ENCODE results near the gene ATXN2L. TPM values are rescaled to one million over a fixed set of nuclear protein-coding genes. Genes with fewer than 3 reads are reported as not detected.
"Not testable (repeated sequence)": the region's sequence is repeated elsewhere in the genome, so short reads cannot be mapped to it uniquely, and the experiment has no call there.

Gene ATXN2L, protein sequence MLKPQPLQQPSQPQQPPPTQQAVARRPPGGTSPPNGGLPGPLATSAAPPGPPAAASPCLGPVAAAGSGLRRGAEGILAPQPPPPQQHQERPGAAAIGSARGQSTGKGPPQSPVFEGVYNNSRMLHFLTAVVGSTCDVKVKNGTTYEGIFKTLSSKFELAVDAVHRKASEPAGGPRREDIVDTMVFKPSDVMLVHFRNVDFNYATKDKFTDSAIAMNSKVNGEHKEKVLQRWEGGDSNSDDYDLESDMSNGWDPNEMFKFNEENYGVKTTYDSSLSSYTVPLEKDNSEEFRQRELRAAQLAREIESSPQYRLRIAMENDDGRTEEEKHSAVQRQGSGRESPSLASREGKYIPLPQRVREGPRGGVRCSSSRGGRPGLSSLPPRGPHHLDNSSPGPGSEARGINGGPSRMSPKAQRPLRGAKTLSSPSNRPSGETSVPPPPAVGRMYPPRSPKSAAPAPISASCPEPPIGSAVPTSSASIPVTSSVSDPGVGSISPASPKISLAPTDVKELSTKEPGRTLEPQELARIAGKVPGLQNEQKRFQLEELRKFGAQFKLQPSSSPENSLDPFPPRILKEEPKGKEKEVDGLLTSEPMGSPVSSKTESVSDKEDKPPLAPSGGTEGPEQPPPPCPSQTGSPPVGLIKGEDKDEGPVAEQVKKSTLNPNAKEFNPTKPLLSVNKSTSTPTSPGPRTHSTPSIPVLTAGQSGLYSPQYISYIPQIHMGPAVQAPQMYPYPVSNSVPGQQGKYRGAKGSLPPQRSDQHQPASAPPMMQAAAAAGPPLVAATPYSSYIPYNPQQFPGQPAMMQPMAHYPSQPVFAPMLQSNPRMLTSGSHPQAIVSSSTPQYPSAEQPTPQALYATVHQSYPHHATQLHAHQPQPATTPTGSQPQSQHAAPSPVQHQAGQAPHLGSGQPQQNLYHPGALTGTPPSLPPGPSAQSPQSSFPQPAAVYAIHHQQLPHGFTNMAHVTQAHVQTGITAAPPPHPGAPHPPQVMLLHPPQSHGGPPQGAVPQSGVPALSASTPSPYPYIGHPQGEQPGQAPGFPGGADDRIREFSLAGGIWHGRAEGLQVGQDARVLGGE
- 100 to 1,000 TPM; 392 to 408 TPM for total RNA-seq

DNA sequence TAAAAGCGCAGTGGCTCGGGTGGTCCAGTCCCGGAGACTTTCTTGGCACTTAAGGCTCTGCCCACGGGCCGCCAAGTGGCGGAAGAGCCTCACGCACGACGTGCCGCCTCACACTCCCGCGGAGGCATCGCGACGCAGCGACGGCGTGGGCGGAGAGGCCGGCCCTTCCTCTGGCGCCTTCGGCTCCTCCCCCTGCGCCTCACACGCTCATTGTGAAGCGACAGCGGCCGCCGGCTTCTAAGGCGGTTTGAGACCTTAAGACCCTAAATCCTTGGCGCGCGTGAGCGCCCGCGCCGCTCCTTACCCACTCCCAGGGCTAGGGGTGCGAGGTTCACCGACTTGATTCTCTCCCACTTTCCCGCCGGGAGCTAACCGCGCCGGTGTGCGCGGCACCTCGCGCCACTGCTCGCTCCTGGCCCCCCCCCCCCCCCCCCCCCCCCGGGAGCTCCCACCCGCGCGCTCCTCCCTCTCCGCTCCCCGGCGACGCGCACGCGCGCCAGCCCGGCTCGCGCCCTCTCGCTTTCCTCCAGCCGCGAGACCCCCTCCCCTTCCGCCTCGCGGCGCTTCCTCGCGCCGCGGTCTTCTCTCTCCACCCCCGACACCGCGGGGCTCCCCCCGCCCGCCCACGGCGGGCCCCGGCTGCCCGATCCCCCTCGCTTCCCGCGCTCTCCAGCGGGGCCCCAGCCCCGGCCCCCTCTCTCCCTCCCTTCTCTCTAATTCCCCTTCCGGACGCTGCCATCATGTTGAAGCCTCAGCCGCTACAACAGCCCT lies at the start of gene ATXN2L:
Gene ATXN2L, plus strand, starts transcription at position 480 of the 771 bp plus-strand sequence. Its CDS starts 261 bp downstream, at position 741.
- intact Hi-C loops (cut with micrococcal nuclease): loop anchor here (1.0 to 5.0 kb wide), 4 partner anchors 123 to 985 kb away; partner anchors contain the start of genes MAZ, NFATC2IP and SBK1
- CTCF ChIA-PET: interaction anchor here (0.5 to 1.1 kb wide), 6 partner anchors 12 to 115 kb away, joined by 3 read pairs; partner anchors contain the start of gene SH2B1
- Mint-ChIP-seq H3K9me3 (no peaks in the 10 kb centered on the region), H3K36me3 (ENCODE audit: low read depth) (peaks cover 43% of the 10 kb centered on the region), H3K27me3 (ENCODE audit: low read depth) (no peaks in the 10 kb centered on the region), H3K27ac (peak within 1 kb of the TSS; percentile 98), H3K4me3 (peak within 1 kb of the TSS; percentile 92), H3K4me1 (ENCODE audit: low read depth) (peaks cover 46% of the 10 kb centered on the region)
- peak; percentile 96 for DNase-seq

GRCh38 chr16:28781697-28782096 lies 41.1 kb upstream of the ATXN2L start:
- DNase-seq; H3K27me3 Mint-ChIP-seq (ENCODE audit: low read depth); H3K36me3 Mint-ChIP-seq (ENCODE audit: low read depth); H3K9me3 Mint-ChIP-seq; H3K4me1 Mint-ChIP-seq (ENCODE audit: low read depth); H3K27ac Mint-ChIP-seq; H3K4me3 Mint-ChIP-seq; CTCF ChIA-PET; intact Hi-C loops (cut with micrococcal nuclease): not testable (repeated sequence)

DNA sequence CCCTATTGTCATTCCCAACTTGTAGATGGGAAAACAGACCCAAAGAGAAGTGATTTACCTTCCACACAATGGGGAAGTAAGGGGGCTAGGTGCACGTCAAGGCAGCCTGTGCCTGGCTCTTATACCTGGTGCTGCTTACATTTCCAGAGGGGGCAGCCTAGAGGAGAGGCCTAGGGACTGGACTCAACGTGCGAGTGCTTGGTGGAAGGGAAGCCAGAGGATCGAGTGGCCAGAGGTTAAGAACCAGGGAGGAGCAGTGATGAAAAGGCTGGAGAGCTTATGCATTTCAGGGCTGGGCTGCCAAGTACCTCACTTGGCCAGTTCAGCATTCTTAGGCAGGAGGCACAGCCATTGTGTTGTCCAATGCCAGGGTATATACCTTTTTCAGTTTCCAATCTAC lies 40.4 kb upstream of the ATXN2L start:
- H3K27ac Mint-ChIP-seq; H3K9me3 Mint-ChIP-seq; H3K36me3 Mint-ChIP-seq (ENCODE audit: low read depth); CTCF ChIA-PET; intact Hi-C loops (cut with micrococcal nuclease); H3K4me1 Mint-ChIP-seq (ENCODE audit: low read depth); H3K27me3 Mint-ChIP-seq (ENCODE audit: low read depth); DNase-seq; H3K4me3 Mint-ChIP-seq: not testable (repeated sequence)

- DNase-seq: peak; percentile 81
- H3K27ac Mint-ChIP-seq; H3K9me3 Mint-ChIP-seq; H3K4me1 Mint-ChIP-seq (ENCODE audit: low read depth); intact Hi-C loops (cut with micrococcal nuclease); H3K27me3 Mint-ChIP-seq (ENCODE audit: low read depth); CTCF ChIA-PET; H3K36me3 Mint-ChIP-seq (ENCODE audit: low read depth): not testable (repeated sequence)
- peak overlapping the region; percentile 53 for H3K4me3 Mint-ChIP-seq
These were observed 20.4 kb upstream of the ATXN2L start for GRCh38 chr16:28802235-28803019.

- H3K27me3 Mint-ChIP-seq (ENCODE audit: low read depth); intact Hi-C loops (cut with micrococcal nuclease); H3K4me1 Mint-ChIP-seq (ENCODE audit: low read depth); CTCF ChIA-PET; DNase-seq; H3K27ac Mint-ChIP-seq; H3K4me3 Mint-ChIP-seq; H3K9me3 Mint-ChIP-seq; H3K36me3 Mint-ChIP-seq (ENCODE audit: low read depth): not testable (repeated sequence)
These were observed 15.2 kb upstream of the ATXN2L start for GRCh38 chr16:28807445-28808120.

GRCh38 chr16:28820016-28820415 lies 2.8 kb upstream of the ATXN2L start:
- Mint-ChIP-seq H3K9me3 (no peaks in the 10 kb centered on the region), H3K27ac (no peak overlapping the region), H3K27me3 (ENCODE audit: low read depth) (no peaks in the 10 kb centered on the region), H3K4me3 (peak overlapping the region; percentile 9), H3K4me1 (ENCODE audit: low read depth) (peaks cover 25% of the 10 kb centered on the region), H3K36me3 (ENCODE audit: low read depth) (peaks cover 19% of the 10 kb centered on the region)
- intact Hi-C loops (cut with micrococcal nuclease): loop anchor here (5.0 kb wide), 2 partner anchors 528 to 987 kb away; partner anchors contain the start of genes MAZ and SBK1
- DNase-seq: peak; percentile 1
- CTCF ChIA-PET: no interaction called here

DNA sequence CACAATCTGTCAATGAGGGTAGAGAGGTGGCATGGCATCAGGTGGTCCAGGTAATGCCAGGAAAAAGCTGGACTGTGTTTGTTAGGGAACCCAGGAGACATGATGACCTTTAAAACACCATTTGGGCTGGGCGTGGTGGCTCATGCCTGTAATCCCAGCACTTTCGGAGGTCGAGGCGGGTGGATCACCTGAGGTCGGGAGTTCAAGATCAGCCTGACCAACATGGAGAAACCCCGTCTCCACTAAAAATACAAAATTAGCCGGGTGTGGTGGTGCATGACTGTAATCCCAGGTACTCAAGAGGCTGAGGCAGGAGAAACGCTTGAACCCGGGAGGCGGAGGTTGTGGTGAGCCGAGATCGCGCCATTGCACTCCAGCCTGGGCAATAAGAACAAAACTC lies 2.3 kb upstream of the ATXN2L start:
- not testable (repeated sequence) for H3K27me3 Mint-ChIP-seq (ENCODE audit: low read depth); H3K9me3 Mint-ChIP-seq; H3K27ac Mint-ChIP-seq
- DNase-seq: peak; percentile 1
- Mint-ChIP-seq H3K4me3 (peak overlapping the region; percentile 9), H3K36me3 (ENCODE audit: low read depth) (peaks cover 24% of the 10 kb centered on the region), H3K4me1 (ENCODE audit: low read depth) (peaks cover 30% of the 10 kb centered on the region)
- intact Hi-C loops (cut with micrococcal nuclease): loop anchor here (5.0 kb wide), 2 partner anchors 528 to 987 kb away; partner anchors contain the start of genes MAZ and SBK1
- CTCF ChIA-PET: interaction anchor here (1.0 kb wide), 1 partner anchor 124 kb away, joined by 6 read pairs; no protein-coding TSS in a partner anchor

- intact Hi-C loops (cut with micrococcal nuclease): loop anchor here (1.0 to 5.0 kb wide), 3 partner anchors 123 to 985 kb away; partner anchors contain the start of genes MAZ and SBK1
- H3K9me3 Mint-ChIP-seq: no peaks in the 10 kb centered on the region
- H3K27me3 Mint-ChIP-seq (ENCODE audit: low read depth): no peaks in the 10 kb centered on the region
- peaks cover 36% of the 10 kb centered on the region for H3K36me3 Mint-ChIP-seq (ENCODE audit: low read depth)
- CTCF ChIA-PET: interaction anchor here (0.5 to 1.1 kb wide), 10 partner anchors 13 to 269 kb away, joined by 3 to 6 read pairs (median 3); partner anchors contain the start of gene SH2B1
- peak; percentile 6 for DNase-seq
- peak overlapping the region; percentile 89 for H3K27ac Mint-ChIP-seq
- H3K4me1 Mint-ChIP-seq (ENCODE audit: low read depth): peaks cover 45% of the 10 kb centered on the region
- peak overlapping the region; percentile 89 for H3K4me3 Mint-ChIP-seq
These were observed 802 bp upstream of the ATXN2L start for GRCh38 chr16:28821874-28822519.

DNA sequence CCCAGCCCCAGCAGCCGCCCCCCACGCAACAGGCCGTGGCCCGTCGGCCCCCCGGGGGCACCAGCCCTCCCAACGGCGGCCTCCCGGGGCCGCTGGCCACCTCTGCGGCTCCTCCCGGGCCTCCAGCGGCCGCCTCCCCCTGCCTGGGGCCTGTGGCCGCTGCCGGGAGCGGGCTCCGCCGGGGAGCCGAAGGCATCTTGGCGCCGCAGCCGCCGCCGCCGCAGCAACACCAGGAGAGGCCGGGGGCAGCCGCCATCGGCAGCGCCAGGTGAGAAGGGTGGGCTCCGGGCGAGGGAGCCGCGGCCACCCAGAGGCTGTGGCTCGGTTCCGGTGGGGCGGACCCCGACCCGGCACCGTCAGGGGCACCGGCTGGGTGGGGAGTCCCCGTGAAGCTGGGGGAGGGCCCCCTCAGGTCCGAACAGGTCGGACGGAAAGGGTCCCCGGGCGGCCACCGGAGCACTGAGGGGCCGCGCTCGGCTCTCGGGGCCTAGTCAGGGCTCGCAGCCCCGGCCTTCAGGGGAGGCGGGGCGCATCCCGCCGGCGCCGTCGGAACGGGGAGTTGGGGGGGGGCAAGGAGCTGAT lies 583 bp downstream of the ATXN2L start:
- peaks cover 50% of the 10 kb centered on the region for H3K4me1 Mint-ChIP-seq (ENCODE audit: low read depth)
- CTCF ChIA-PET: interaction anchor here (0.9 kb wide), 2 partner anchors 40 to 42 kb away, joined by 3 read pairs; partner anchors contain the start of gene SH2B1
- H3K27me3 Mint-ChIP-seq (ENCODE audit: low read depth): no peaks in the 10 kb centered on the region
- intact Hi-C loops (cut with micrococcal nuclease): loop anchor here (1.0 to 5.0 kb wide), 3 partner anchors 127 to 984 kb away; partner anchors contain the start of genes MAZ, NFATC2IP and SBK1
- H3K4me3 Mint-ChIP-seq: peak overlapping the region; percentile 92
- no peaks in the 10 kb centered on the region for H3K9me3 Mint-ChIP-seq
- H3K27ac Mint-ChIP-seq: peak overlapping the region; percentile 98
- H3K36me3 Mint-ChIP-seq (ENCODE audit: low read depth): peaks cover 48% of the 10 kb centered on the region
- DNase-seq: no peak

All from activated naive CD4-positive, alpha-beta T cell treated with anti-CD3 and anti-CD28 coated beads for 36 hours (primary cell).